Sigmoid colon (tissue), 4 donors: ENCODE results near the gene ZNF778.

Experiments used
- POLR2AphosphoS5 ChIP-seq, 4 donors: sonication (generic); formaldehyde crosslinking; IDR thresholded peaks; one replicate each; pipeline ENCODE4 v1.6.1; 2017; ENCODE audit warnings: antibody characterized with exemption in 4 of 4
- TF ChIP-seq, protein P1 (sequence below), 4 experiments: fragments of 450-650 bp in 3 of 4; fragments of 200-600 bp in 1 of 4; IDR thresholded peaks; one replicate each; pipeline ENCODE4 v1.5.1; 2016 to 2019; ENCODE audit warnings: antibody characterized with exemption in 4 of 4, mild to moderate bottlenecking in 3 of 4, moderate library complexity in 2 of 4

DNA sequence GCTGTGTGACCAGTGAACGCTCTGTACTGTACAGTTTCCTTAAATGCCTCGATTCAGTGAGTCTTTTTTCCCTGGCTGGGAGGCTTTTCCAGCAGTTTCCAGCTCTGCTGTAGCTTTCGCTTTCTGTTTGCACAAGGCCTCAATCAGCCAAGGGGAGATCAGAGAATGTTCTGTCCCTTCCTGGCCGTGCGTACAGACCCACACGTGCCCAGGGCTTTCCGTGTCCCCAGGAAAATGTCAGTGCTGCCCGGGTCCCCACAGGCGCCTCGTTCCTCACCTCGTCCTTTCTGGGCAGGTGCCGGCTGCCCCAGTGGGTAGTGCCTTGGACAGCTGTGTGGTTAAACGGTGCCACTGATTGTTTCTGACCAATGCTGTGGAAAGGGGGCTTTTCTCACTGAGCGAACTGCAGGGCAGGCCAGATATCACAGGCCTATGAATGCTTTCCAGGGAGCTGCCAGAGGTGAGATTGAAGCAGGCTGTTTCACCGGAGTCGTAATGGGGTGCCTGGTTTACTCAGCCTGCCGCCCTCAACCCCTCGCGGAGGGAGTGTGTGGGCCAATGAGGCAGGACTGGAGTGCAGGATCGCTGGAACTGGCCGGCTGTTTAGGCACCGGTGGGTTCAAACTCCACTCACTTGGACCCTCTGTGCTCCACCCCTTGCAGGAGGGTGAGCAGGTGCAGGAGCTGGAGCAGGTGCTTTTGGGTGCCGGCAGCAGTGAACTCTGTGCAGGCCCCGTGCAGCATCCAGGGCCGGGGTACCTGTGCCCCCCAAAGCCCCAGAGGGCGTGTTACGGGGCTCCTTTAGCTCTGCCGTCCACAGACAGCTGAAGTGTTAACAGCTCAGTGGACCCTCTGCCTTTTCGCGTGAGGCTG, 44.4 kb downstream of the ZNF778 start:
- TF ChIP-seq, protein P1, sequence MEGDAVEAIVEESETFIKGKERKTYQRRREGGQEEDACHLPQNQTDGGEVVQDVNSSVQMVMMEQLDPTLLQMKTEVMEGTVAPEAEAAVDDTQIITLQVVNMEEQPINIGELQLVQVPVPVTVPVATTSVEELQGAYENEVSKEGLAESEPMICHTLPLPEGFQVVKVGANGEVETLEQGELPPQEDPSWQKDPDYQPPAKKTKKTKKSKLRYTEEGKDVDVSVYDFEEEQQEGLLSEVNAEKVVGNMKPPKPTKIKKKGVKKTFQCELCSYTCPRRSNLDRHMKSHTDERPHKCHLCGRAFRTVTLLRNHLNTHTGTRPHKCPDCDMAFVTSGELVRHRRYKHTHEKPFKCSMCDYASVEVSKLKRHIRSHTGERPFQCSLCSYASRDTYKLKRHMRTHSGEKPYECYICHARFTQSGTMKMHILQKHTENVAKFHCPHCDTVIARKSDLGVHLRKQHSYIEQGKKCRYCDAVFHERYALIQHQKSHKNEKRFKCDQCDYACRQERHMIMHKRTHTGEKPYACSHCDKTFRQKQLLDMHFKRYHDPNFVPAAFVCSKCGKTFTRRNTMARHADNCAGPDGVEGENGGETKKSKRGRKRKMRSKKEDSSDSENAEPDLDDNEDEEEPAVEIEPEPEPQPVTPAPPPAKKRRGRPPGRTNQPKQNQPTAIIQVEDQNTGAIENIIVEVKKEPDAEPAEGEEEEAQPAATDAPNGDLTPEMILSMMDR (IDR thresholded peaks at IDR 0.05): no peak
- TF ChIP-seq POLR2AphosphoS5 (IDR thresholded peaks at IDR 0.05): no peak
